Esophagus (tissue), 2 donors: Measurements from ENCODE around the gene SF3B2. TPM values are rescaled to one million over a fixed set of nuclear protein-coding genes. Genes with fewer than 3 reads are reported as not detected.
"Not testable (repeated sequence)": the region's sequence is repeated elsewhere in the genome, so short reads cannot be mapped to it uniquely, and the experiment has no call there.

Experiments used
- H3K27ac ChIP-seq, 2 donors: one replicate each; pipeline ENCODE4 v1.5.1; 2013; ENCODE audit warnings: low read depth in 2 of 2, mild to moderate bottlenecking in 2 of 2, inconsistent platforms in 1 of 2, low read length in 1 of 2, moderate library complexity in 1 of 2
- H3K27me3 ChIP-seq, 2 donors: one replicate each; pipeline ENCODE4 v1.6.1; 2013; ENCODE audit warnings: low read length in 2 of 2, control low read depth in 1 of 2, mild to moderate bottlenecking in 1 of 2; ENCODE audit not compliant: insufficient read depth in 2 of 2, control insufficient read depth in 1 of 2
- H3K36me3 ChIP-seq, 2 donors: one replicate each; pipeline ENCODE4 v1.6.1; 2013; ENCODE audit warnings: low read length in 1 of 2; ENCODE audit not compliant: control insufficient read depth in 2 of 2, insufficient read depth in 2 of 2
- H3K4me1 ChIP-seq, 2 donors: one replicate each; pipeline ENCODE4 v1.6.1; 2013; ENCODE audit warnings: low read length in 1 of 2; ENCODE audit not compliant: control insufficient read depth in 2 of 2, insufficient read depth in 2 of 2
- H3K4me3 ChIP-seq, 2 donors: one replicate each; pipeline ENCODE4 v1.5.1; 2013; ENCODE audit warnings: low read length in 2 of 2, mild to moderate bottlenecking in 2 of 2, low read depth in 1 of 2, moderate library complexity in 1 of 2
- H3K9me3 ChIP-seq, 2 donors: one replicate each; pipeline ENCODE4 v1.6.1; 2013; ENCODE audit warnings: mild to moderate bottlenecking in 2 of 2, low read depth in 1 of 2, low read length in 1 of 2, moderate library complexity in 1 of 2; ENCODE audit not compliant: control insufficient read depth in 2 of 2, insufficient read depth in 1 of 2
- WGBS, 2 donors: extraction: QIAGEN DNeasy Blood & Tissue Kit; methylation state at CpG; one replicate each; pipeline ENCODE4 v1.1.7; 2013; 5-methylcytosine and 5-hydroxymethylcytosine counted together
- polyA plus RNA-seq, 2 donors: library from polyadenylated mRNA; stranded (reverse); fragments of 200-250 nt; gene quantifications; one replicate each; pipeline ENCODE4 v1.2.3, GENCODE V29; 2013
- donor health status: healthy with polysubstance abuse.
- donor health status: Bipolar disorder and iron deficiency.

Gene SF3B2
- polyA plus RNA-seq, 2 donors: 61.9 to 80.2 TPM

DNA sequence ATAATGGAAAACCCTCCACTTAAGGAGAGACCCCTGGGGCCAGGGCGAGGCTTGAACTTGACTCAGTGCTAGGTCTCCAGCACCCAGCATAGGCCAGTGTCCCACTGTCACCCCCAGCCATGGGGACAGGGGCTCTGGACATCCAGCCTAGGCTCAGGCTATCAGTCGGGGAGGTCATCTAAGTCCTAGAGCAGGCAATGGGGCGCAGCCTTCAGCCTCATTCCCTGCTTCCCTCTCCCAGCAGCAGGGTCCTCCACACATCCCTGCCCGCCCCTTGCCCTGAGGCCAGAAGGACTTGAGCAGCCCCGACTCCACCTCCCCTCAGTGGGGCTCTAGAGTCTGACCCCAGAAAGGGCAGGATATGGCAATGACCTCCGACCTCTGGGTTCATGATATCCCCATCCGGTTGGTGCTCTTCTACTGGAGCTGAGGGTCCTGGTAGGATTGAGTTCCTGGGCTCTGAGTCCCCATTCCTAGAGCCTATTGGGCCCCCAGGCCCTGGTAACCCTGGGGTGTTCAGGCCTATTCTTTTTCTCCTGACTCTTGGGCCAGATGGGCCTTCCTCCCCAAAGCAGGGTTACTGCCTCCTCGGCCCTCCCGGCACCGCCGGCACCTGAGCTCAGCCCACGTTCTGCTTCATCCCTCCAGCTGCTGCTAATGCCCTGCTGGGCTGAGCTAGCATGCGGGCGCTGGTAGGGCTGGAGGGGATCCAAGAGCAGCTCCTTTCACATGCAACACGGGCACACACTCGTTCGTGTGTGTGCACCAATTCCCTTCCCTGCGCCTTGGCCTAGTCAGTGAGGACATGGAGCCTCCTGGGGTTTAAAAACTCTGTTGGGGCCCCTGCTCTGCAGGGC is 36.0 kb upstream of the SF3B2 start:
- Histone ChIP-seq H3K27me3 (no peaks in the 10 kb centered on the region), H3K4me1 (peaks cover 2 to 3% of the 10 kb centered on the region in 2 donors), H3K27ac (no peak overlapping the region), H3K4me3 (no peak overlapping the region), H3K9me3 (no peaks in the 10 kb centered on the region), H3K36me3 (no peaks in the 10 kb centered on the region)
- 66 to 76% methylated on average over 18 of the region's 18 CpGs for WGBS, 2 donors

DNA sequence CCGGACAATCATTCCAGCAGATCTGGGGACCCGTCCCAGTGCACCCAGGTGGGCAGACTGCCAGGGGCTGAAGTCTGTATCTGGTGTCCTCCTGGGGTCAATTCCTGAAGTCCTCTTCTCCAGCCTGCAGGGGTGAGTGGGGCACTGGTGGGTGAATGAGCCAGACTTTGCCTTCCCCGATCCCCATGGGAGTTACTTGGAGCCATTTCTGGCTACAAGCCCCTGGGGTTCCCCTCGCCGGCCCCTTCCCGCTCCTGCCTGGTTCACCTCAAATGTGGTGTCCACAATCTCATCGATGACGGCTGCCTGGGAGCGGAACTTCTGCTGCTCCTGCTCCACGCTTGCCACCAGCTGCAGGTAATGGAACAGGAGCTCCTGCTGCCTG is 35.4 kb upstream of the SF3B2 start:
- WGBS, 2 donors: 81 to 86% methylated on average over 10 of the region's 10 CpGs
- no peaks in the 10 kb centered on the region for H3K27me3 ChIP-seq
- H3K4me3 ChIP-seq: no peak overlapping the region
- no peak overlapping the region for H3K27ac ChIP-seq
- H3K9me3 ChIP-seq: no peaks in the 10 kb centered on the region
- H3K4me1 ChIP-seq: peaks cover 2 to 3% of the 10 kb centered on the region in 2 donors
- H3K36me3 ChIP-seq: no peaks in the 10 kb centered on the region

DNA sequence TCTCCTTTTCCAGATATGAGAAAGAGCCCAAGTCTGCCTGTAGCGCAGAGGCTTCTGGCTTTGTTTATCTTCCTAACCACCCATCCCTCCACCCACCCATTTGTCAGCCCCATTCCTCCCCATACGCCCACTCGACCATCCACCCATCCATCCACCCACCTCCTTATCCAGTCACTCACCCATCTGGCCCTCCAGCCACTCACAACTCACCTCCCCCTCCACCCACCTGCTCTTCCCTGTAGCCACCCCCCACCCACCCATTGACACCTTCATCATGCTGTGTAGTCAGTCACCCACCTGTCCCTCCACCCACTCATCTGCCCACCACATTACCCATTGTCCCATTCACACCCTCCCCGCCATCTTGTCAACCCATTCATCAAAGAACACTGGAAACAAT is 34.8 kb upstream of the SF3B2 start:
- WGBS, 2 donors: 71 to 81% methylated on average over 4 of the region's 4 CpGs
- H3K27me3 ChIP-seq: no peaks in the 10 kb centered on the region
- peaks cover 0 to 2% of the 10 kb centered on the region in 2 donors for H3K4me1 ChIP-seq
- no peak overlapping the region for H3K27ac ChIP-seq
- no peaks in the 10 kb centered on the region for H3K9me3 ChIP-seq
- no peaks in the 10 kb centered on the region for H3K36me3 ChIP-seq
- no peak overlapping the region for H3K4me3 ChIP-seq

DNA sequence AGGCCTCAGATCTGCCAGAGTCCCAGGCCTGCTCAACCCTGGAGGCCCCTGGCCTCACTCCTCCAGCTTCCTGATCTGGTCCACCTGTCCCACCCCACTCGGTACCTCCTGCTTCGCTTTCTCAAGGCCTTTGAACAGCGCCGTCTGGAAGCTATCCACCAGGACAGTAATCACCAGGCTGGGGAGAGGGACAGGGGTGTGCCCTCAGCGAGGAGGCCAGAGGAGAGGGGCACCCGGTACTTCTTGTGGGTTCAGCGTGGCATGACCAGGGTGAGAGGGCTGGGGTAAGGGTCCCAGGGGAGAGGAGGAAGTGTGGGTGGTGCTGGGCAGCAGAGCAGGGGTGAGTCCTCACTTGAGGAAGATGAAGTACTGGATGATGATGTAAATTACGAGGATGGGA is 32.0 kb upstream of the SF3B2 start:
- Histone ChIP-seq H3K9me3 (no peaks in the 10 kb centered on the region), H3K27ac (no peak overlapping the region), H3K36me3 (no peaks in the 10 kb centered on the region), H3K4me1 (no peaks in the 10 kb centered on the region), H3K27me3 (no peaks in the 10 kb centered on the region), H3K4me3 (no peak overlapping the region)
- 74 to 75% methylated on average over 8 of the region's 8 CpGs for WGBS, 2 donors

DNA sequence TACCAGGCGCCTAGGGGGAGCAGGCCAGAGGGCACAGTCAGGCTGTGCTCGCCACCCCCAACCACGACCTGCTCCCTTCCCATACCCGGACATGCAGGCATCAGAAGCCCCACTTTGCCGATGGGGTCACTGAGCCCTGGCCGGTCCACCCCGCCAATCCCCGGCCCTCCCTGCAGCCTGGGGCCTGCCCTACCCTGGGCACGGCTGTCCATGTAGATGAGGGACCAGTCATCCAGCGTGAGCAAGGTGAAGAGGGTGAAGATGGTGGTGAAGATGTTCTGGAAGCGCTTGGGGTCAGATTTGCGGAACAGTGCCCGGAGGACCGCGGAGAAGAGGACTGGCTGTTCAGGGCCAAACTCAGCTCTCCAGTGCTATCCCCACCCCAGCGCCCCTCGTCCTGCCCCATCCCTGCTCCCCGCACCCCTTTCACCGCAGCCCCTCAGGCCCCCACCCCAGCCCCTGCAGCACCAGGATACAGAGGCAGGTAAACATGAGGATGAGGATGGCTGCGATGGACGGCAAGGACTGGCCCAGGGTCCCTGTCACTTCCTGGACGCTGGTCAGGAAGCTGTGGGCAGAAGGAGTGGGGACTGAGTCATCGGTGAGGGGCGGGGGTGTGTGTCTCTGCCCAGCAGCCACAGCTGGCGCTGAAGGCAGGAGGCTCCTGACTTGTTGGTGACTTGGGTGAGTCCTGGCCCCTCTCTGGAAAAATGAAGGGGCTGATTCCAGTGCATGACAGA is 31.4 kb upstream of the SF3B2 start:
- WGBS, 2 donors: 80 to 84% methylated on average over 25 of the region's 25 CpGs
- Histone ChIP-seq H3K9me3 (no peaks in the 10 kb centered on the region), H3K27ac (no peak overlapping the region)

DNA sequence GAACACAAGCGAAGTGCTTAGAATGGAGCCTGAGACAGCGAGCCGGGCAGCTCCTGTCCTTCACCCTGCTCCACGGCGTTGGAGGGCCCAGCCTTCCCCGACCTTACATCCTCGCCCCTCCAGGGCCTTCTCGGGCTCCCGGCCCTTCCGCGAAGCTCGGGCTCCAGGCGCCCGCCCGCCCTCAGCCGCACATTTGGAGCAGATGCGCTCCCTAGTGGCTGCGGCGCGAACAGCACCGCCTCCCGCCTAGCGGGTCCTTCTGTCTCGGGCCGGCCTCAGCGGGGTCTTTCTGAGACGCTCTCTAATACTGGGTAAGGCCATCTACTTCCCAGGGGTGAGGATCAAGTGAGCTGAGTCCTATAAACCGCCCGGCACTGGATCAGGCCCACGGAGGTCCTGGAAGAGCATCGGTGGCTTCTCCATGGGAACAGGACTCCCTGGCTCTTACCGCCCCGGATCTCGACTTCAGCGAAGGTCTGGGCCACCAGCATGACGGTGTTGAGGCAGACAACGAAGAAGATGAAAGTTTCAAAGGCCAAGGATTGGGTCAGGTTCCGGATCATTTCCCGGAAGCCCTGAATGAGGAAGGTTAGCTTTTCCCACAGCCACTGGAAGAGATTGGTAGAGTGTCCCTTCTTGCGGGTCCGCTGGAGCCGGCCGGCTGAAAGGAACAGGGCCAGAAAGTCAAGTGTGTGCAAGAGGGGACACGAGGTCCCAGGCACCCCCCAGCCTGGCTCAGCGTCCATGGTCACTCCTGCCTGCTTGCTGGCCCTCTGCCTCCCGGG is 29.6 kb upstream of the SF3B2 start:
- no peak overlapping the region for H3K4me3 ChIP-seq
- no peaks in the 10 kb centered on the region for H3K4me1 ChIP-seq
- 18 to 20% methylated on average over 46 of the region's 46 CpGs for WGBS, 2 donors

More for the DNA sequence above, 31.4 kb upstream of the SF3B2 start:
- Histone ChIP-seq H3K4me3 (no peak overlapping the region), H3K27me3 (no peaks in the 10 kb centered on the region), H3K36me3 (no peaks in the 10 kb centered on the region), H3K4me1 (no peaks in the 10 kb centered on the region)

DNA sequence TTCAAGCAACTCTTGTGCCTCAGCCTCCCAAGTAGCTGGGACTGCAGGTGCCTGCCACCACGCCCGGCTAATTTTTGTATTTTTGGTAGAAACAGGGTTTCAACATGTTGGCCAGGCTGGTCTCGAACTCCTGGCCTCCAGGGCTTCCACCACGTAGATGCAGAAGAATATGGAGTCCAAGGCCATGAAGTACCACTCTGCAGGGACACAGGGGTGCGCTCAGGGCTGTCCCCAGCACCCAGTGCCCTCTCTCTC is 29.1 kb upstream of the SF3B2 start:
- H3K9me3 ChIP-seq, H3K27me3 ChIP-seq, H3K4me3 ChIP-seq, H3K27ac ChIP-seq, H3K4me1 ChIP-seq, H3K36me3 ChIP-seq: not testable (repeated sequence)
- WGBS, 2 donors: 69 to 73% methylated on average over 5 of the region's 5 CpGs

More for the DNA sequence above, 29.6 kb upstream of the SF3B2 start:
- Histone ChIP-seq H3K27ac (no peak overlapping the region), H3K9me3 (no peaks in the 10 kb centered on the region), H3K27me3 (no peaks in the 10 kb centered on the region), H3K36me3 (no peaks in the 10 kb centered on the region)

DNA sequence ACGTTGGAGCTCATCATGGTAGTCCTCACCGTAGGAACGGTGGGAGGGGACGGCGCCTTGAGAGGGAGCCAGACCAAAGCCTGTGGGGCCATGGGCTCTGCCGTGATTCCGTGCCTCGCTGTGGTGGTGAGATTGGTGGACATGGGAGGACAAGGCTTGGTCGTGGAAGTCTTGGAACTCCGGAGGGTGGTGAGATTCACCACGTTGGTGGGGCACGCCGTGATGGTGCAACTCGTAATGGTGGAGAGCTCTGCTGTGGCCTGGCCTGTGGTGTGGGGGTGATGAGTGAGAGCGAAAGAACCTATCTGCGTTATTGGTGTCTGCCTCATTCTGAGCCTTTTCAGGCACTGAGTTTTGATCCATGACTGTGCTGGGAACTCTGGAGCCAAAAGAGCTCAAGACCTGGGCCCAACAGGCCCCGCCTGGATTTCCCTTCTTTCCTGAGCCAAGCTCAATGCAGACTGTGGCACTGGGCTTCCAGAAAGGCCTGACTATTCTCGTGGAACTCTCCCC is 26.1 kb upstream of the SF3B2 start, which contains the start of gene CATSPER1:
Gene CATSPER1 (minus strand): TSS at position 463 of the 513 bp plus-strand sequence. CDS start 100 bp downstream, at position 363.
- H3K4me1 ChIP-seq: no peaks in the 10 kb centered on the region
- H3K36me3 ChIP-seq: no peaks in the 10 kb centered on the region
- H3K9me3 ChIP-seq: no peaks in the 10 kb centered on the region
- H3K27me3 ChIP-seq: no peaks in the 10 kb centered on the region
- no peak within 1 kb of the TSS for H3K4me3 ChIP-seq
- 86% methylated on average over 18 of the region's 18 CpGs for WGBS, 2 donors
- no peak within 1 kb of the TSS for H3K27ac ChIP-seq

DNA sequence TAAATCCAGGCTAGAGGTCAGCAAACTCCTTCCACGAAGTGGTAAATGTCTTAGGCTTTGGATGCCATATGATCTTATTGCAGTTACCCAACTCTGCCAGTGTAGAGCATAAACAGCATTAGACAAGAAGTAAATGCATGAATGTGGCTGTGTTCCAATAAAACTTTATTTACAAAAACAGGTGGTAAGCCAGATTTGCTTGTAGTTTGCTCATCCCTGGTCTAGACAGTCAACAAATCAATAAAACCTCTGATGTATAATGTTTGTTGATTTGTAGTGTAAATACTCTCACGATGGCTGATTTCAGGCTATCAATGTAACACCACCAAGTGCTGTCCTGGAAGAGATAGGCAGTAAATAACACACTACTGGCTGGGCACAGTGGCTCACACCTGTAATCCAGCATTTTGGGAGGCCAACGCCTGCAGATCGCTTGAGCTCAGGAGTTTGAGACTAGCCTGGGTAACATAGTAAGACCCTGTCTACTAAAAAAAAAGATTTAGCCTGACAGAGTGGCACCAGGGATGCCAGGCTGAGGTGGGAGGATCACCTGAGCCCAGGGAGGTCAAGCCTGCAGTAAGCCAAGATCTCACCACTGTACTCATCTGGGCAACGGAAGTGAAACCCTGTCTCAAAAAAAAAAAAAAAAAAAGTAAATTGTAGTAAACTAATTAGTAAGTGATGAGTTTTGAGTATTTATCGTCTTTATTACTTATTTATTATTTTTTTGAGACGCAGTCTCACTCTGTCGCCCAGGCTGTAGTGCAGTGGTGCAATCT is 19.0 kb upstream of the SF3B2 start:
- WGBS, 2 donors: 81 to 86% methylated on average over 8 of the region's 8 CpGs
- Histone ChIP-seq H3K27me3 (no peaks in the 10 kb centered on the region), H3K4me1 (no peaks in the 10 kb centered on the region), H3K27ac (no peak overlapping the region), H3K9me3 (no peaks in the 10 kb centered on the region), H3K36me3 (no peaks in the 10 kb centered on the region), H3K4me3 (no peak overlapping the region)
